ENCODE measurements around the gene LVRN. TPM values are rescaled to one million over a fixed set of nuclear protein-coding genes. Genes with fewer than 3 reads are reported as not detected.

Gene LVRN
- total RNA-seq, 1 experiment from 2014 or later, result 1.9 TPM

- H3K4me2 ChIP-seq (ENCODE audit: low read length), result no peak overlapping the region
- H3K9ac ChIP-seq (ENCODE audit: low read length), result no peak overlapping the region
- BruUV-seq (replicated peaks), result no TSS peak
- no peaks in the 10 kb centered on the region for H3K9me2 ChIP-seq (ENCODE audit: insufficient read depth)
- ATAC-seq (no peak), DNase-seq (ENCODE audit: low read depth, low spot score) (no peak)
- H3K4me1 ChIP-seq (ENCODE audit: control insufficient read depth in 1 of 2, insufficient read depth in 2 of 2, low read length in 2 of 2), result no peaks in the 10 kb centered on the region; a peak in 1 of 4 replicates
- H4K20me1 ChIP-seq (ENCODE audit: insufficient read depth), result no peaks in the 10 kb centered on the region
- H3K79me2 ChIP-seq (ENCODE audit: insufficient read depth, low read length), result no peaks in the 10 kb centered on the region
- no peak overlapping the region for H3K4me3 ChIP-seq (replicated peaks in 1 of 2; ENCODE audit: low read depth in 1 of 2, low read length in 2 of 2)
- intact Hi-C loops (cut with micrococcal nuclease), result no loop called here
- no peak overlapping the region for H2AFZ ChIP-seq (ENCODE audit: low read depth, low read length, poor library complexity, severe bottlenecking)
- TF ChIP-seq CEBPB (IDR thresholded peaks at IDR 0.05; ENCODE audit: low read depth) (no peak), ZFX (IDR thresholded peaks at IDR 0.05) (no peak), POLR2A (IDR thresholded peaks at IDR 0.05; ENCODE audit: borderline replicate concordance, extremely low read depth, insufficient read depth, insufficient read length) (no peak), SP1 (IDR thresholded peaks at IDR 0.05; ENCODE audit: low read depth) (no peak), ELF1 (IDR thresholded peaks at IDR 0.05; ENCODE audit: borderline replicate concordance, low read depth) (no peak), JUND (IDR thresholded peaks at IDR 0.05) (no peak), EZH2phosphoT487 (IDR thresholded peaks at IDR 0.05; ENCODE audit: borderline replicate concordance) (no peak), EZH2 (IDR thresholded peaks at IDR 0.05) (no peak), SRF (IDR thresholded peaks at IDR 0.05; ENCODE audit: low read depth) (no peak), CTCF (IDR thresholded peaks at IDR 0.05 in 2 of 3, conservative IDR thresholded peaks at IDR 0.05 in 1 of 3; ENCODE audit: borderline replicate concordance in 1 of 3, insufficient read depth in 1 of 3, low read depth in 2 of 3, low read length in 2 of 3) (no peak), REST (IDR thresholded peaks at IDR 0.05; ENCODE audit: low read depth) (no peak), POLR2AphosphoS5 (IDR thresholded peaks at IDR 0.05; ENCODE audit: low read depth, low read length) (no peak), ZBTB33 (IDR thresholded peaks at IDR 0.05; ENCODE audit: extremely low read depth, insufficient replicate concordance, low read length) (no peak), EGR1 (IDR thresholded peaks at IDR 0.05; ENCODE audit: low read depth) (no peak)
- H3K9me3 ChIP-seq (ENCODE audit: control insufficient read depth in 1 of 2, insufficient read depth in 1 of 2, low read depth in 1 of 2, low read length in 2 of 2), result no peaks in the 10 kb centered on the region
- H3K36me3 ChIP-seq (ENCODE audit: control insufficient read depth in 1 of 2, insufficient read depth in 2 of 2, low read length in 2 of 2), result no peaks in the 10 kb centered on the region
- H3K27me3 ChIP-seq (ENCODE audit: insufficient read depth, low read length), result no peaks in the 10 kb centered on the region
- H3K27ac ChIP-seq (ENCODE audit: low read depth, low read length), result no peak overlapping the region
- RAD21 ChIA-PET (ENCODE audit: low non-redundant PET in 1 of 2, low total read pairs in 2 of 2, uncharacterized antibody in 2 of 2, unreplicated experiment in 2 of 2), result no interaction called here
- POLR2A ChIA-PET, result no interaction called here
- CTCF ChIA-PET, result no interaction called here
These were observed 23.8 kb downstream of the LVRN start for GRCh38 chr5:115985802-115986757.

Measured in HCT116 (cell line).